OCI-LY1 (cell line): Measurements from ENCODE around the gene LRMDA.

Experiments used
- CTCF ChIP-seq: fragments of 200-600 bp; sonication (generic), shearing (Covaris generic); IDR thresholded peaks from 2 replicates; pipeline ENCODE4 v1.5.1; 2017; ENCODE audit warnings: mild to moderate bottlenecking, antibody characterized with exemption, low read length, moderate library complexity, mixed read lengths
- EZH2 ChIP-seq: fragments of 200-600 bp; sonication (generic), shearing (Covaris generic); IDR thresholded peaks from 2 replicates; pipeline ENCODE4 v1.8.0; 2017; ENCODE audit warnings: borderline replicate concordance, mixed run types, mild to moderate bottlenecking, antibody characterized with exemption, low read length, moderate library complexity, mixed read lengths

GRCh38 chr10:76469675-76470074 is 1038.3 kb downstream of the LRMDA start:
- TF ChIP-seq CTCF (no peak), EZH2 (no peak)
